HG03196 (cell line): ENCODE results near the gene HLCS.

Source experiments
- ATAC-seq: cut with Tn5 transposase; IDR thresholded peaks from one replicate; pipeline ENCODE4 v1.9.1; 2021; ENCODE audit not compliant: unreplicated experiment

The HLCS gene

GRCh38 chr21:36887963-36888362 lies 78.5 kb downstream of the HLCS start:
- ATAC-seq, result no peak

GRCh38 chr21:36883532-36884486 lies 82.7 kb downstream of the HLCS start:
- no peak for ATAC-seq

GRCh38 chr21:36882776-36883175 lies 83.7 kb downstream of the HLCS start:
- ATAC-seq, result no peak

GRCh38 chr21:36881228-36881627 lies 85.2 kb downstream of the HLCS start:
- ATAC-seq, result no peak

GRCh38 chr21:36879827-36880226 lies 86.6 kb downstream of the HLCS start:
- no peak for ATAC-seq

- ATAC-seq, result no peak
These were observed 88.7 kb downstream of the HLCS start for GRCh38 chr21:36877741-36878140.

GRCh38 chr21:36874665-36875064 lies 91.8 kb downstream of the HLCS start:
- ATAC-seq, result no peak

GRCh38 chr21:36873513-36873912 lies 93.0 kb downstream of the HLCS start:
- ATAC-seq, result no peak

- ATAC-seq, result no peak
These were observed 99.1 kb downstream of the HLCS start for GRCh38 chr21:36867291-36867905.

- ATAC-seq, result no peak
These were observed 100.0 kb downstream of the HLCS start for GRCh38 chr21:36866419-36866818.

GRCh38 chr21:36864974-36865373 lies 101.5 kb downstream of the HLCS start:
- ATAC-seq, result no peak

- no peak for ATAC-seq
These were observed 103.2 kb downstream of the HLCS start for GRCh38 chr21:36863260-36863659.

- ATAC-seq, result no peak
These were observed 104.7 kb downstream of the HLCS start for GRCh38 chr21:36861595-36862323.

GRCh38 chr21:36860736-36861594 lies 105.5 kb downstream of the HLCS start:
- no peak for ATAC-seq

GRCh38 chr21:36859744-36860501 lies 106.5 kb downstream of the HLCS start:
- ATAC-seq, result no peak

GRCh38 chr21:36858320-36858957 lies 108.0 kb downstream of the HLCS start:
- no peak for ATAC-seq

- no peak for ATAC-seq
These were observed 109.8 kb downstream of the HLCS start for GRCh38 chr21:36856643-36857042.

GRCh38 chr21:36854391-36854790 lies 112.1 kb downstream of the HLCS start:
- ATAC-seq, result no peak

- no peak for ATAC-seq
These were observed 113.6 kb downstream of the HLCS start for GRCh38 chr21:36852864-36853263.
